Measurements from ENCODE around the gene EXTL1.

Gene EXTL1

DNA sequence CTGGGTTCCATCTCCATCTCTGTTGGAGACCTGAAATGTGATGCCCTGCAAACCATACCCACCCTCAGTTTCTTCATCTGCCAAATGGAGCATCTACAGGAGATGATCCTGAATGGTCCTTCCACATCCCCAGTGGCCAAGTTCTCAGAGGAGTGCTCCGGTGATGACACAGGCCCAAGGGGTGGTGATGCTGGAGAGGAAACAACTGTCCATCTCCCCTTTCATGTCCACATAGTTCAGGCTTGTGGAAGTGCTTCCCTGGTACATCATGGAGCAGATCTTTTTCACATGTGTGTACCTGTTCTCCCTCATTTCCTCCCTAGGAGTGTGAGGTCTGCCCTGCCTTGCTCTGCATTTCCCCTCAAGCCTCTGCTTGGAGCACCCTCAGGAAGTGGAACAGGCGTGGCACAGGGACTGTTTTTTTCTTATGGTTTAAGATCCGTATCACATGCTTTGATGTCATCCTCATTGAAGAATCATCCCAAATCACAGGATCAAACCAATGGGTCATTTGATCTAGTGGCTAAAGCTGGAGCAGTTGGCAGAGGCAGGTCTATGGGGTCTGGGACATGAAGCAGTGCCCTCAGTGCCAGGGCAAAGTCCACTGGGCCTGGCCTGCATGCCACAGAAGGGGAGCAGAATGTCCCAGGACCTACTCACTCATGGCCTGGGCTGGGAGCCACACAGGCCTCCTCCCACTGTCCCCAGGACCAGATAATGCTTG, 54.0 kb downstream of the EXTL1 start:
- no peak for DNase-seq

DNA sequence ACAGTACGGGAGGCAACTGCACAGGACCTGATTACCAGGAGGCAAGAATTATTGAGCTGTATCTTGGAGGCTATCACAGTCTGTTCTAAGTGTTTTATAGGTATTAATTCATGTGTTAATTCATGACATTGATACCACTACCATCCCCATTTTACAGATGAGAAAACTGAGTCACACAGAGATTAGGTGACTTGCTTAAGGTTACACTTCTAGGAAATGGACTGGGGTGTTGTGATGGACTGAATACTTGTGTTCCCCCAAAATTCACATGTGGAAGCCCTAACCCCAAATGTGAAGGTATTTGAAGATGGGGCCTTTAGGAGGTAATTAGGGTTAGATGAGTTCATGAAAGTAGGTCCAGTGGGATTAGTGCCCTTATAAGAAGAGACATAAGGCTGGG, 55.9 kb downstream of the EXTL1 start:
- no peak for DNase-seq

DNA sequence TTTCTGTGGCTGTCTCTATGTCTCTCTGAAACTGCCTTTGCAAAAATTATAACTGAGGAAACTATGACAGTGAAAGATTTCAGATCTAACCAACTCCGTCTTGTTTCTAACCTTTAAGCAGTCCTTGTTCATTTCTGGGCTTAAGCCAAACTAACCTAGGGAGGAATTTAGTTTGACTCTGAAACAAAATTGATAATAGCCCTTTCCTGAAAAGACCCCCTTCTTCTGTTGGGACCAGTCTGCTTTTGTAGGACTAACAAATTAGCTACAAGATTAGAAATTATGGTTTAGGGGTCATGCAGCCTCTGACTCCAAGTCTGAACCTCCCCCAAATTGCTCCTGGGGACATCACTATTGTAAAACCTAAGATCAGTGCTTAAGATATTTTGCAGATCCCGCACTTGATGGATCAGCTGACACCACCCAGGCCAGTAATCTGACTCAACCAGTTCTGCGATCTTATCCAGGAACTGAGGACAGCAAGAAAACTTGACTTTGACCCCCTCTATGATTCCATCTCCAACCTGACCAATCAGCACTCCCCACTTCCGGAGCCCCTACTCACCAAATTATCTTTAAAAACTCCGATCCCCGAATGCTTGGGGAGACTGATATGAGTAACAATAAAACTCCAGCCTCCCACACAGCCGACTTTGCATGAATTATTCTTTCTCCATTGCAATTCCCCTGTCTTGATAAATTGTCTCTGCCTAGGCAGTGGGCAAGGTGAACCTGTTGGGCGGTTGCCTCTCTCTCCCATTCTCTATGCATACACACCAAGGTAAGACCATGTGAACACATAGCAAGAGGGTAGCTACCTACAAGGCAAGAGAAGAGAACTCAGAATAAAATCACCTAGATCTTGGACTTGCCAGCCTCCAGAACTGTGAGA, 57.0 kb downstream of the EXTL1 start:
- DNase-seq, result no peak

DNA sequence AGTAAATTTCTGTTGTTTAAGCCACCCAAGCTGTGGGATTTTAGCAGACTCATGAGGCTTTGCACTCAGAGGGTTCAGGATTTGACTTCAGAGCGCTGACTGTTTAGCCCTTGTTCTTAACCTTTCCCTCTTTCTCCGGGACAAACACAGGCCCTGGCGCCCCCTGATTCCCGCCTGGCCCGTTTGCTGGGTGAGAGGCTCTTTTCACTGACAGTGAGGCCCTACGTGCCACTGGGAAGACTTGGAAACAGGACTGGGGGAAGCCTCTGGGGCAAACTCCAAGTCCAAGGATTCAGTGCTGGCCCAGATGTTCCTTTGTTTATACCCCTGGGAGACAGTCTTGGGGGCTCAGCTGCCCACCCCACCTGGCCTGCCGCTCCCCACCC, 57.6 kb downstream of the EXTL1 start:
- DNase-seq, result no peak

DNA sequence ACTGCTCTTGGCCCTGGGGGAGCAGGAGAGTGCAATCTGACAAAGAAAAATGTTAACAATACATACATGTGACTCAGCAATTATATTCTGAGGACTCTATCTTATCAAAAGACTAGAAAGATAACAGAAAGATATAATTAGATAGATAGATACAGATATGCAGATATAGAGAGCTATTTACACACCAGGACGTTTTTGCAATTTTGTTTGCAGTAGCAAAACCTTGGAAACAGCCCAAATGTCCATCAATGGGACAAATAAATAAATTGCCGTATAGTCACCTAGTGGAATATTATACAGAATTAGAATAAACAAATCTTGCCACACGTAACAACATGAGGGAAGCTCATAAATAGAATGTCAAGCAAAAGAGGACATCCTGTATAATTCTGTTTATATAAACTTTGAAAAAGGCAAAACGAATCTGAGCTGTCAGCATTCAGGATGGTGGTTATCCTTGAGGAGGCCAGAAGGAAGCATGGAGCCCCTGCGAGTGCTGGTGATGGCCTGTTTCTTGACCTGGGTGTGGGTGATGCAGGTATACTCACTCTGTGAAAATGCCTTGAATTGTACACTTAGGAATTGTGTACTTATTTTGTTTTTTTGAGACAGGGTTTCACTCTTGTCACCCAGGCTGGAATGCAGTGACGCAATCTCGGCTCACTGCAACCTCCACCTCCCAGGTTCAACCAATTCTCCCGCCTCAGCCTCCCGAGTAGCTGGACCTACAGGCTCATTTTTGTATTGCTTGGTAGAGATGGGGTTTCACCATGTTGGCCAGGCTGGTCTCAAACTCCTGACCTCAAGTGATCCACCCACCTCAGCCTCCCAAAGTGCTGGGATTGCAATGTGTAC, 58.6 kb downstream of the EXTL1 start:
- no peak for DNase-seq

DNA sequence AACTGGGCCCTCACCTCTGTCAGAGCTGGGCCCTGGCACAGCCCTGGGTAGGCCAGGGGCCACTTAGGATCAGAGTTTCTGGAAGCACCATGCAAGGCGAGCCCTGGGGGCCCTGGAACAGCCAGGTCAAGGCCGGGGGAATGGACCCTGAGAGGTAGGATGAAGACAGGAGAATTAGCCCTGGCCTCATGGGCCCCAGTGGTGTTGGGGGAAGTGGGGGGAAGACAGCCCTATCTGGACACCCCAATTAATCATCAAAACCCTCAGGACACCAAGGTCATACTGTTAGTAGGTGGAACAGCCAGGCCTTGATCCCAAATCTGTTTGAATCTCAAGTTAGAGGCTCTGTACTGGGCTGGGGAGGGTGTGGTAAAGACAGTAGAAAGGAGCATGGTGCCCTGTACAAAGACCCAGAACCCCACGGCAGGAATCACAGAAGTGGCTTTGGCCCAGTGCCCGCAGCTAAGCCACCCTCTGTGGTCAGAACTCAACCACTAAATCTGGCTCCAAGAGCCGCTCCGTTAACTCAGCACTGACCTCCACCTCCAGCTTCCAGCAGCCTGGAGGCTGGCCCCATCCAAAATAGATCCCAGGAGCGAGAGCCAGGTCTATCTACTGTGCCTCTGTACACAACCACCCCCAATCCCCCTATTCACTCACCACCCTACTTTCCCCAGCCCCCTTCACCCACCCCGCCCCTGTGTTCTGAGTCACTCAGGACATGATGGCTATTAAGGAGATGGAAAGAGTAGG, 59.9 kb downstream of the EXTL1 start:
- DNase-seq, result no peak

DNA sequence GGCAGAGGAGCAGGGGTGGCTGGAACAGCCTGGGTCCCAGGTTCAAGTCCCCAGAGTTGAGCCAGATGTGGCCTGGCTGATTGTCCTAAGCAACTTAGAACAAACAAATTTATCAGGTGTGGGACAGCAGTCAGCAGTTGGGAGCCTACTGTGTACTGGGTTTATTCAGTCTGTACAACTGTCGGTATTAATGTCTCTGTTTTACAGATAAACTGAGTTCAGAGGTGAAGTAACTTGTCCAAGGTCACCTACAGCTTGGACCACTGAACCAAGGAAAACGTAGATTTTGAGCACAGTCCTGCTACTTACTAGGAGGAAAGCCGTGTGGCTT, 60.4 kb downstream of the EXTL1 start:
- DNase-seq, result no peak

DNA sequence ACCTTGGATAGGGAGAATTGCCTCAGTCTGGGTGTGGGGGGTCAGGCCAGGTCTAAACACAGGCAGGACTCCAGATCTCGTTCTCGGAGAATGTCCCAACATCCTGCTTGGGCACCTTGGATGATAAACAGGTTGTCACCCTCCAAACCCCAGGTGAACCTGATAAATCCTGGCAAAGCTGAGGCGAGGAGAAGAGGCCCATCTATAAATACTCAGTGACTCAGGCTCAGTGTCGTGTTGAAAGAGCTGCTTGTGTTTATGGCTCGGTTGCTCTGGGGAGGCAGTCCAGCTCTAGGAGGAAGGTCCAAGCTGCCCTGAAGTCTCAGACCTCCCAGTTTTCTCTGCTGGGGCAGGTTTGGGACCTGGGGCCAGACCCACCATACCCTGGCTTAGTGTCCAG, 61.6 kb downstream of the EXTL1 start:
- DNase-seq, result no peak

DNA sequence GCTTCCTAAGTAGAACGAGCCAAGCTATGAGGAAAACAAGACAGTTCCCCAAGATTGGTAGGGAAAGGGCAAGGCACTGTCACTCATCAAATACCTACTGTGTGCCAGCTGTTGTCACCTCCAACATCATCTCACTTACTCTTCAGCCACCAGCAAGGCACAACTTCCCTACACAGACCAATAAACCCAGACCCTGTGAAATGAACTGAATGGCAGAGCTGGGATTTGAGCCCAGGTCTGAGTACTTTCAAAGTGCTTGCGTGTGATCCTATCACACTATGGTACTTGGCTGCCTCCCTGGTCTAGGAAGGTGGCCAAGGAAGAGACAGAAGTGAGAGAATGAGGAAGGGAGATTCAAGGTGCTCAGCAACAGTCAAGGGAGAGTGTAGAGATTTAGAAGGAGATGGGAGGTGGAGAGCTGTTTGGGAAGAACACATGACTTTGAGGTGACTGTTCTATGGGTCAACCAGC, 62.6 kb downstream of the EXTL1 start:
- DNase-seq, result no peak

DNA sequence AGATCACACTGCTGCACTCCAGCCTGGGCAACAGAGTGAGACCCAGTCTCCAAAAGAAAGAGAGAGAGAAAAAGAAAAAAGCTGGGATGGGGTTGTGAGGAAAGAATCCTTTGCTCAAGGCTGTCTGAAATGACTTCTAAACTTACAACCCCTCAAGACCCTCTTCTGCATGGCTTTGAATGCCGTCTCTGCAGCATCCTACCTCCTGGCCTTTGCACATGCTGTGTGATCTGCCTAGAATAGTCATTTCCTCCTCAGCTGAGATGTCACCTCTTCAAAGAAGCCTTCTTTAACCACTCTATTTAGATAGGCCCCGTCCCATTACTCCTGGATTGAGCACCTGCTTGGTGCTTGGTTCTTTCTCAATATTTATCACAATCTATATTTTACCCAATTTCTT, 63.3 kb downstream of the EXTL1 start:
- no peak for DNase-seq

All from effector CD8-positive, alpha-beta T cell (primary cell).